H9 (cell line): ENCODE measurements around the gene PSTPIP1. TPM values are rescaled to one million over a fixed set of nuclear protein-coding genes. Genes with fewer than 3 reads are reported as not detected.

Source experiments
- DNase-seq: peaks from one replicate; pipeline ENCODE4 v3.0.0-alpha.2; 2017
- H2AFZ ChIP-seq: one replicate; pipeline ENCODE4 v1.6.1; 2013; ENCODE audit warnings: mild to moderate bottlenecking, low read length, control low read depth, moderate library complexity
- H2AK5ac ChIP-seq: 2 replicates; pipeline ENCODE4 v1.6.1; 2013; ENCODE audit warnings: low read length, control low read depth, mixed read lengths; ENCODE audit not compliant: insufficient read length
- H2BK120ac ChIP-seq: one replicate; pipeline ENCODE4 v1.6.1; 2013; ENCODE audit warnings: low read depth, mild to moderate bottlenecking, low read length, control low read depth, inconsistent platforms; ENCODE audit not compliant: poor library complexity, severe bottlenecking
- H2BK12ac ChIP-seq: 2 replicates; pipeline ENCODE4 v1.6.1; 2013; ENCODE audit warnings: low read length, control low read depth, mixed read lengths, low read depth; ENCODE audit not compliant: insufficient read length
- H2BK15ac ChIP-seq: 2 replicates; pipeline ENCODE4 v1.6.1; 2013; ENCODE audit warnings: low read depth, low read length, control low read depth
- H2BK20ac ChIP-seq: one replicate; pipeline ENCODE4 v1.6.1; 2013; ENCODE audit warnings: low read depth, mild to moderate bottlenecking, low read length, control low read depth, inconsistent platforms; ENCODE audit not compliant: poor library complexity, severe bottlenecking
- H2BK5ac ChIP-seq: 2 replicates; pipeline ENCODE4 v1.6.1; 2013; ENCODE audit warnings: low read length, control low read depth, mixed read lengths; ENCODE audit not compliant: insufficient read length
- H3K14ac ChIP-seq: 2 replicates; pipeline ENCODE4 v1.6.1; 2013; ENCODE audit warnings: low read length, control low read depth; ENCODE audit not compliant: insufficient read depth
- H3K18ac ChIP-seq: 2 replicates; pipeline ENCODE4 v1.6.1; 2013; ENCODE audit warnings: low read depth, mild to moderate bottlenecking, mixed read lengths, low read length, control low read depth; ENCODE audit not compliant: insufficient read length
- H3K23ac ChIP-seq: 2 replicates; pipeline ENCODE4 v1.6.1; 2013; ENCODE audit warnings: low read length, control low read depth, mixed read lengths, low read depth; ENCODE audit not compliant: insufficient read length
- H3K23me2 ChIP-seq: 2 replicates; pipeline ENCODE4 v1.6.1; 2013; ENCODE audit warnings: low read depth, mild to moderate bottlenecking, mixed read lengths, low read length, control low read depth; ENCODE audit not compliant: insufficient read length, poor library complexity, severe bottlenecking
- H3K27ac ChIP-seq: 2 replicates; pipeline ENCODE4 v1.5.1; 2013; ENCODE audit warnings: low read length, control low read depth, mixed read lengths, low read depth; ENCODE audit not compliant: insufficient read length
- H3K27me3 ChIP-seq: 2 replicates; pipeline ENCODE4 v1.6.1; 2013; ENCODE audit warnings: low read length, control low read depth, inconsistent platforms; ENCODE audit not compliant: insufficient read depth
- H3K4ac ChIP-seq: 2 replicates; pipeline ENCODE4 v1.6.1; 2013; ENCODE audit warnings: low read depth, mild to moderate bottlenecking, control low read depth, inconsistent platforms, low read length, moderate library complexity
- H3K4me1 ChIP-seq: 2 replicates; pipeline ENCODE4 v1.6.1; 2013; ENCODE audit warnings: low read length, control low read depth, inconsistent platforms; ENCODE audit not compliant: insufficient read depth
- H3K4me2 ChIP-seq: 2 replicates; pipeline ENCODE4 v1.6.1; 2013; ENCODE audit warnings: low read length, control low read depth, mixed read lengths; ENCODE audit not compliant: insufficient read length, insufficient read depth
- H3K56ac ChIP-seq: 2 replicates; pipeline ENCODE4 v1.6.1; 2013; ENCODE audit warnings: low read depth, mild to moderate bottlenecking, mixed read lengths, low read length, control low read depth; ENCODE audit not compliant: insufficient read length
- H3K79me1 ChIP-seq: 2 replicates; pipeline ENCODE4 v1.6.1; 2013; ENCODE audit warnings: low read depth, mild to moderate bottlenecking, moderate library complexity, low read length, control low read depth, inconsistent platforms; ENCODE audit not compliant: insufficient read depth, poor library complexity, severe bottlenecking
- H3K79me2 ChIP-seq: 2 replicates; pipeline ENCODE4 v1.6.1; 2013; ENCODE audit warnings: low read length, control low read depth, inconsistent platforms; ENCODE audit not compliant: insufficient read depth
- H3K9ac ChIP-seq: 2 replicates; pipeline ENCODE4 v1.6.1; 2013; ENCODE audit warnings: low read length, control low read depth, mixed read lengths; ENCODE audit not compliant: insufficient read length; ENCODE audit errors: extremely low read depth
- H3K9me3 ChIP-seq: one replicate; pipeline ENCODE4 v1.6.1; 2013; ENCODE audit warnings: low read depth, low read length, inconsistent platforms; ENCODE audit not compliant: control insufficient read depth
- H3T11ph ChIP-seq: one replicate; pipeline ENCODE4 v1.6.1; 2013; ENCODE audit warnings: mild to moderate bottlenecking, low read length, control low read depth, inconsistent platforms
- H4K20me1 ChIP-seq: one replicate; pipeline ENCODE4 v1.6.1; 2013; ENCODE audit not compliant: control insufficient read depth, insufficient read length, insufficient read depth
- H4K5ac ChIP-seq: 2 replicates; pipeline ENCODE4 v1.6.1; 2013; ENCODE audit warnings: low read depth, mild to moderate bottlenecking, mixed read lengths, low read length, control low read depth; ENCODE audit not compliant: insufficient read length
- H4K8ac ChIP-seq: replicated peaks from 2 replicates; pipeline ENCODE4 v1.6.1; 2013; ENCODE audit warnings: low read length, control low read depth, mixed read lengths, low read depth; ENCODE audit not compliant: insufficient read length
- H4K91ac ChIP-seq: 2 replicates; pipeline ENCODE4 v1.6.1; 2013; ENCODE audit warnings: low read depth, mild to moderate bottlenecking, moderate library complexity, mixed read lengths, low read length, control low read depth; ENCODE audit not compliant: insufficient read length
- H3K27ac Mint-ChIP-seq, 3 experiments: 2 replicates in 2 of 3; 3 replicates in 1 of 3; pipeline ENCODE4 v1.8.0; 2020 to 2021; ENCODE audit warnings: mixed read lengths in 3 of 3, mild to moderate bottlenecking in 1 of 3, moderate library complexity in 1 of 3
- H3K27me3 Mint-ChIP-seq: 2 replicates; pipeline ENCODE4 v1.8.0; 2021; ENCODE audit warnings: low read depth, mild to moderate bottlenecking, moderate library complexity, mixed read lengths
- H3K36me3 Mint-ChIP-seq, 3 experiments: 2 replicates in 2 of 3; 3 replicates in 1 of 3; pipeline ENCODE4 v1.8.0; 2020 to 2021; ENCODE audit warnings: low read depth in 3 of 3, mixed read lengths in 3 of 3; ENCODE audit not compliant: insufficient read depth in 1 of 3
- H3K4me1 Mint-ChIP-seq, 2 experiments: 2 replicates each; pipeline ENCODE4 v1.8.0; 2020; ENCODE audit warnings: mixed read lengths in 2 of 2
- H3K4me3 Mint-ChIP-seq, 2 experiments: 2 replicates in 1 of 2; 3 replicates in 1 of 2; pipeline ENCODE4 v1.8.0; 2020 to 2021; ENCODE audit warnings: mild to moderate bottlenecking in 2 of 2, mixed read lengths in 2 of 2, moderate library complexity in 1 of 2
- H3K9me3 Mint-ChIP-seq, 2 experiments: 2 replicates in 1 of 2; 3 replicates in 1 of 2; pipeline ENCODE4 v1.8.0; 2020; ENCODE audit warnings: mild to moderate bottlenecking in 2 of 2, mixed read lengths in 2 of 2, moderate library complexity in 1 of 2
- CTCF ChIP-seq: fragments of 200-600 bp; sonication (generic); conservative IDR thresholded peaks from 3 replicates; pipeline ENCODE4 v1.8.0; 2021; ENCODE audit warnings: antibody characterized with exemption, mild to moderate bottlenecking
- WGBS: extraction: QIAGEN DNeasy Blood & Tissue Kit; methylation state at CpG from one replicate; pipeline ENCODE4 v1.1.7; 2013; ENCODE audit warnings: missing lambda C conversion rate, low lambda C conversion rate, mixed read lengths; ENCODE audit not compliant: insufficient read length; ENCODE audit errors: extremely low coverage; 5-methylcytosine and 5-hydroxymethylcytosine counted together
- total RNA-seq: library from RNA; stranded (reverse); gene quantifications from 2 replicates; pipeline ENCODE4 v1.2.1, GENCODE V29; 2021

PSTPIP1 gene
- total RNA-seq, 1 experiment from 2014 or later, result 1.8 TPM

GRCh38 chr15:76998663-76999285 is 3.8 kb downstream of the PSTPIP1 start:
- Histone ChIP-seq H3K4me1 (no peaks in the 10 kb centered on the region), H3K14ac (no peak overlapping the region), H3K27me3 (no peaks in the 10 kb centered on the region), H3K18ac (no peak overlapping the region), H3K23me2 (no peaks in the 10 kb centered on the region), H2BK15ac (no peak overlapping the region), H2AK5ac (no peak overlapping the region), H2BK12ac (no peak overlapping the region), H3K4me2 (no peak overlapping the region), H3K56ac (no peak overlapping the region), H2AFZ (no peak overlapping the region), H4K5ac (no peak overlapping the region), H3K27ac (no peak overlapping the region), H2BK5ac (no peak overlapping the region), H3K9me3 (no peaks in the 10 kb centered on the region), H2BK120ac (no peak overlapping the region), H3K79me1 (no peaks in the 10 kb centered on the region), H4K8ac (no peak overlapping the region), H3K79me2 (no peaks in the 10 kb centered on the region), H4K91ac (no peak overlapping the region), H4K20me1 (no peaks in the 10 kb centered on the region), H2BK20ac (no peak overlapping the region), H3K23ac (no peak overlapping the region), H3K4ac (no peak overlapping the region), H3T11ph (no peak overlapping the region), H3K9ac (no peak overlapping the region)
- no peak for TF ChIP-seq CTCF
- no peak overlapping the region for H3K4me3 Mint-ChIP-seq
- no peaks in the 10 kb centered on the region for H3K36me3 Mint-ChIP-seq
- H3K27me3 Mint-ChIP-seq, result no peaks in the 10 kb centered on the region; the same call in 1 of the 2 replicates
- no peak overlapping the region for H3K27ac Mint-ChIP-seq
- H3K9me3 Mint-ChIP-seq, result no peaks in the 10 kb centered on the region
- no CpG with 5 or more reads among the region's 8 CpGs for WGBS
- DNase-seq, result no peak
- no peaks in the 10 kb centered on the region for H3K4me1 Mint-ChIP-seq
